Putamen (tissue), 1 donor: ENCODE measurements around the gene AMELY.
"Not testable (repeated sequence)": the region's sequence is repeated elsewhere in the genome, so short reads cannot be mapped to it uniquely, and the experiment has no call there.

Experiments
- DNase-seq: peaks from one replicate; pipeline ENCODE4 v3.0.0-alpha.2; 2016; ENCODE audit warnings: low spot score

AMELY gene, protein sequence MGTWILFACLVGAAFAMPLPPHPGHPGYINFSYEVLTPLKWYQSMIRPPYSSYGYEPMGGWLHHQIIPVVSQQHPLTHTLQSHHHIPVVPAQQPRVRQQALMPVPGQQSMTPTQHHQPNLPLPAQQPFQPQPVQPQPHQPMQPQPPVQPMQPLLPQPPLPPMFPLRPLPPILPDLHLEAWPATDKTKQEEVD

DNA sequence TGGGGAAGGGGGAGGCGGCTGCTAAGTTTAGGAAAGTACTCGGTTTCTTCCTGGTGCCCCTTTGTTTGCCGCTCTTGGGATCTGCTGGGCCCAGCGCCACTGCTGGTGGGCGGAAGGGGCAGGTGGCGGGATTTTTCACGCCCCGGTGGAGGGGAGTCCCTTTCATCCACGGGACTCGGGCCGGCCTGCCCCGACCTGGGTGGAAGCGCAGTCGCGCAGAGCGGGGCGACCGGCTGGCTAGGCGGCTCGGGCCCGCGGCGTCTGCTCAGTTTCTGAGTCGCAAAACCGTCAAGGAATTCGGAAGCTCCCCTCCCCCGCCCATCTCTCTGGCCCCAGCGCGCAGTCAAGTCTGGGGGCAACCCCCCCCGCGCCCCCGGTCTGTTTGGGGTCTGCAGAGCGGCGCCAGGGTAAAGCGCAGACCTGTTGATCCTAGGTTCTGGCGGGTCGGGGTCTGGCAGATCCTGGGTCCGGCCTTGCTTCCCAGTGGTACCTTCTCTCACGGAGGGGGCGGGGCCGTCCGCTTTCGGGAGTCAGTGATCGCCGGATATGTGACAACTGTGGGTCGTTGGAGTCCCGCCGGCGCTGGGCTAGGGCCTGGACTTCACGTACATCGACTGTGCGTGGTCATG lies at the start of gene AMELY:
AMELY (minus strand) TSS at position 500 of the 629 bp plus-strand sequence. CDS start 39,144 bp downstream, outside the sequence.
- no peak for DNase-seq

DNA sequence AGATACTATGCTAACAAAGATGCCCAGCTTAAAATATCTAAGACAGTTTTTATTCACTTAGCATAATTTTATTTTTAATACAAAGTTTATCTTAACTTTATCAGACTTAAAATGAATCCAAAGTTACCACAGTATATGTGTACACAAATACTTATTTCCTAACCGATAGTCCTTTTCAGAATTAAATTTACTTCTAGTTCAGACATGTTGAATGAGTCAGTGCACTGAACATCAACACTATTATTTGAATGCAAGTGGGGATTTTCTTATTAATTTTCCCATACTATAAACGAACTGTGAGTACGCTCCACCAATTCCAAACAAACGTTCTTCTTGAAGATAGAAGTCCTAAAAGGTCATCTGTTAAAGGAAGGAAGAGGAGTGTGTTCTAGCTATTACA lies 38.4 kb upstream of the AMELY start:
- DNase-seq: no peak

DNA sequence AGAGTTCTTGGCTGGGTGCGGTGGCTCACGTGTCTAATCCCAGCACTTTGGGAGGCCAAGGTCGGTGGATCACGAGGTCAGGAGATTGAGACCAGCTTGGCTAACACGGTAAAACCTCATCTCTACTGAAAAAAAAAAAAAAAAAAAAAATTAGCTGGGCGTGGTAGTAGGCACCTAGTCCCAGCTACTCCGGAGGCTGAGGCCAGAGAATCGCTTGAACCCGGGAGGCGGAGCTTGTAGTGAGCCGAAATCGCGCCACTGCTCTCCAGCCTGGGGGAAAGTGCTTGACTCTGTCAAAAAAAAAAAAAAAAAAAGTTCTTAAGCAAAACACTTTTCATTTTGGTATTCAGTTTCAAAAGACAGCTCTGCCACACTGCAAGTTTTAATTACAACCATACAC lies 36.8 kb upstream of the AMELY start:
- no peak for DNase-seq

DNA sequence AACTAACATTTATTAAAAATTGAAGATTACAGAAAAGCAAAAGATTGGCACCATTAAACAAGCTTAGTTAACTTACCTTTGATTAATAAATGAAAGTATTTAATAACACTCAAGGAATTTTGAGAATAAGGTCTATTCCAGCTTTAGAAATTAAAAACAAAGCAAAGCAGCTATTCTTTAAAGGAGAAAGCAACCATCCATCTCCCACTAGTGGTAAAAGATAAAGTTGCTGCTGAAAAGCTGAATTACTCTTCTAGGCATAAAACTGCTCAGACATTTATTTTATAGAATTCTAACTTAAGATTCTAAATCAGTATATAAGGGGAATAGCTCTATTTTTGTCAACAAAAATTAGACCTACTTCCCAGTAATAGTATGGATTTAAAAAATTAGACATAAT lies 36.1 kb upstream of the AMELY start:
- no peak for DNase-seq

DNA sequence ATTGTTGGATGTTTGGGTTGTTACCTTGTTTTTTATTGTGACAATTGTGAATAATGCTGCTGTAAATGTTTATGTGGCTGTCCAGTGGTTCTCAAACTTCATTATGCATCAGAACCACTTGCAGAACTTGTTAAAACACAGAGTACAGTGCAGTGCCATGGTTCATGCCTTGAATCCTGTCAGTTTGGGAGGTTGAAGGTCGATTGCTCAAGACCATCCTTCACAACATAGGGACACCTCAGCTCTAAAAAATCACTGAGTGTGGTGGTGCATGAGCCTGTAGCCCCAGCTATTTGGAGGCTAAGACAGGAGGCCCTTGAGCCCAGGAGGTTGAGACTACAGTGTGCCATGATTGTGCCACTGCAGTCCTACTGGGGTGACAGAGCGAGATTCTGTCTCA lies 23.9 kb upstream of the AMELY start:
- DNase-seq: no peak

DNA sequence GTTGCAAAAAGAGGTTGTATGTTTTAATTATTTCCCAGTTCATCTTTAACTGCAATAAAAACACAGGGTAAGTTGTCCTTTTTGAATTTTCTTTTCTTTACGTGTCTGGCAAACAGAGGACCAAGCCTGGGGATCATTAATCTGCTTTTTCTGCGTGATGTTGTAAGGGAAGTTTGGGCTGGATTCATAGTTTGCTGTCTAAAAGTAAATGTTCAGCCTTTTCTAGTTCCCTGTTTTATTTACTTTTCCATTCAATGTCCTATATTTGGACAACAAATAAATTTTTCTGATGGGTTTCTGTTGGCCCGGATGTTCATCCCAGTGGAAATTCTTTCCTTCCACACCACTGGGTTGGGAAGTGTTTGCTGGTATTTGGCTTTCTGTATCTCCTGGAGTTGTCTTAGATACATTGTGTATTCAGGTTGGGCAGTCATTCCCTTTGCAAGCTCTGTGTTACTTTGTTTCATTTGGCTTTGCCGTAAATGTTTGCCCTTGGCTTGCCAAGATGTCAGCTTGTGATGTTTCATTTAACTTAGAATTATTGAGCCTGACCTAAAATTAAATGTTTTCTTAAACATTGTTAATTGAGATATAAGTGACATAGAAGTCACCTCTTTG lies 20.3 kb upstream of the AMELY start:
- no peak for DNase-seq

DNA sequence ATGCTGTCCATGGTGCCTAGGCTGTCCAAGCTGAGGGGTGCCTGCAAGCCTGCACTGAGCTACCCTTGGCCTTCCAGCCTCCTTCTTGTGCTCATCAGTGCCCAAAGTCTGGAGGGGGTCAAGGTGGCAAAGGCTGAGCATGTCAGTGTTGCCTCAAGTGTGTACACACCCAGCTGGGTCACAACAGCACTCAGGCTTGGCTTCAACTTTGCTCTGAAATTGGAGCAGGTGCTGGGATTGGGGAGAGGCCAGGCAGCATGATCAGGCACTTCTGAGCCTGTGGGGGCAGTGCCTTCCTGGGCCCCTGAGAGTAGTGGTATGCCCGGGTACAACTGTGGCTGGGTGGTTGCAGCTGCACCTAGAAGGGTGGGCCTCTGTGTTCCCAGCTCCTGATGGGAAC lies 17.7 kb upstream of the AMELY start:
- no peak for DNase-seq

DNA sequence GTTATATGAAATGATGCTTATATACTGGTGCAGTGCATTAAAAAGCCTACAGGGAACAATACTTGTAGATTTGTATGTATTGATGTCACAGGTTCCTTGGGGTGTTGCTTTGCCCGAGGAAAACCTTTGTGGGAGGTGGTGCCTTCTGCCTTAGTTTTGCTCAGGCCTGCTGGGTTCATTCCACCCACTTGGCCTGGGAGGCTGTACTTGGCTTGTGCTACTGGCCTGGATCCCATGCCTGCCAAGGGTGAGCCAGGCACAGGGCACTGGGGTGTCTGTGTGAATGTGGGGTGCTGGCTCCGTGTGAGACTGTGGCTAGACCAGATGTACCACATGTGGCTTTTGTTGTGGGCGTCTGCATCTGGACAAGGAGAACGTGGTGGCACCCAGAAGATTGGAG lies 16.7 kb upstream of the AMELY start:
- no peak for DNase-seq

DNA sequence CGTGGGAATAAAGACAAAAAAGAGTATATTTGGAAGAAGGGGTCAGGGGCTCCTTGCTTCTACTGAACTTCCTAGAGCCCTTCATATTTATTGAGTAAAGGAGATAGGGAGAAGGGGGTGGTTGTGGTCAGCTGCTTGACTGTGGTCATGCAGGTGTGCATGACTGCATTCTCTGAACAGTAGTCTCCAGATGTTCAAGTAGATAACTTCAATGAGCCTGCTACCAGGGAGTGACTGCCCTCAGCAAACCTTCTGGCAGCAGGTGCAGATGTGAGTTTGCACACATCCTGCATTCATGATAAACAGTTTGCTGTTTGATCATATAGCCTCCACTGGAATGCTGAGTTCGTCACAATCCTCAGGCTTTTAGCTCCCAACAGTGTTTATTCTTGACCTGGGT lies 9.5 kb upstream of the AMELY start:
- DNase-seq: no peak

DNA sequence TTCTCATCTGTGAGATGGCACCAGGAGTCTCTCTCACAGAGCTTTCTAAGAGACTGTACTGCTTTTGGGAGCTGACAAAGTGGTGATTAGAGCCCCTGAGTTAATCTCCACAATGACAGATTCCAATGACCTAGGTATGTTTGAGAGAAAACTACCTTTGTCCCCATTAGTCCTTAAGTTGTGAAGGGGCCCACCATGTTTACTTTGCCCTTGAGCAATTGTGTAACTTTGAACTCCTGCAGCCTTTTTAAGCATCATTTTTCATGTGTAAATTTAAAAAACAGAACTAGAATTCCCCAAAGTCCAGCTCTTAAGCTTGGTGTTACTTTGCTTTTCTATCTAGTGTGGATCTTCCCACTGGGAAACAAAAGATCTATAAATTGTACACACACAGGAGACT lies 1.8 kb upstream of the AMELY start:
- no peak for DNase-seq

DNA sequence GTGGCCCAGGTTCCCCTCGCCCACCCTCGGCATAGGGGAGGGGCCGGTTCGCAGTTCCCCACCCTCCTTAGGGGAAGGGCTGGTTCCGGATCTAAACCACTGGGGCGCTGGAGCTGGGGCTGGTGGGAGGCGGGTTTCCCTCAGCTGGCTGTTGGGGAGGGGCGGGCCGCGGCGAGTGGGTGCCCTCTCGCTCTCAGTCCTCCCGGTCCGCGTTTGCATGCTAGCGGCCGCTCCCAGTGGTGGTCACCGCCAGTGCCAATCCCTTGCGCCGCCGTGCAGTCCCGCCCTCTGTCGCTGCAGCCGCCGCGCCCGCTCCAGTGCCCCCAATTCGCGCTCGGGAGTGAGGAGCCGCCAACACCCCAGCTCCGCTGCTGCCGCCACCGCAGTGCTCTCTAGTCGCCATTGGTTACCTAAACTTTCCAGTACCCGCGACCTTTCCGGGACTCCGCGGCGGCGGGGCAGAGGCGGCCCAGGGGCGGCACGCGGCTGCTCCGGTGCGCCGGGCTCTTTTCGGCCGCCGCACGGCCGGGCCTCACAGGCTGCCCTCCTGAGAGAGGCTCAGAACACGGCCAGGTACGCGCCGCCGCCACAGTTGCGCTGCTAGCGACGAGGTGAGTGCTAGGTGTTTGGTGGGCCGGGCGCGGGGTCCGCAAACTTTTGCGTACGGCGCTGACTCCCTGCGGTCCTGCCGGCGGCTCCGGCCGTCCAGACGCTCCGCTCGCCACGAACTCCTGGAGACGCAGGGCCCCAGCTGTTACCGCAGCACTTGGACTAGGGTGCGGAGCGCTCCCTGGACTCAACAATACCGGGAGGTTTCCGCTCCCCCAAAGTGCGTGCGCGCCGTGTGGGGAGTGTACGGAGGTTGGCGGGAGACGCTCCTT lies 940 bp downstream of the AMELY start, which contains the start of gene TBL1Y:
TBL1Y (plus strand) TSS at position 326 of the 881 bp plus-strand sequence. CDS start 114,388 bp downstream, outside the sequence.
- no peak for DNase-seq

DNA sequence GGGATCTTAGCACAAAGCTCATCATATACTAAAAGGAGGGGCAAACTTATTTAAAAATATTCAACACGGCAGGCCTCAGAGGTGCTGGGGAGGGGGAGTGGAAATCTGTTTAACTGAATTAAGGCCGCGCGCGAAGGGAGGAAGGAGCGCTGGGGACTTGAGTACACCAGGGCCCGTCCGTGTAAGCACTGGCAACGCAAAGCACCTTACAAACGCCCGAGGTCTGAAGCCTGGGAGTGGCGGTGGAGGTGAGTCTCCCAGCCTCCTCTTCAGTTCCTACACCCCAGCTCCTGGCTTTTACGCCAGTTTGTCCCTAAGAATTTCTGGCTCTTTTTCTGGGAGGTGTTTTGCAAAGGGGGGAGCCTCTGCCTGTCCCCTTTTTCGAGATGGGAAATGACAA lies 1.7 kb downstream of the AMELY start:
- DNase-seq: peak; percentile 3

DNA sequence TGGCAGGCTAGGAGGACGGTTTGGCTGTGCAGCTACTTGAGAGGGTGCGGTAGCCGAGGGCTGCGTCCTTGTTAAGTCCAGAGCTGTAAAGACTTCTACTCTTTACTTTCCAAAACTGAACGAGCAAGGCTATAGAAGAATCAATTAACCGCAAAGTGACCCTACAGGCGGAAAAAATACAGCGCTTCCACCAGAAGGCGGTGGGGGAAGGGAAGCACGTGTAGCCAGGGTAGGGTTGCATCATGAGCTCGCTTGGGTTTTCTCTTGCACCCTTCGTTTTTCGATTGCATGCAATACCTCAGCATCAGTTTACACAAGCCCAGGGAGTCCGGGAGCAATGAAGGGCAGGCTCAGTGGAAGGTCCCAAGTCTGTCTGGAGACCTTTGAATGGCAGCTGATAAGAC lies 2.4 kb downstream of the AMELY start:
- peak; percentile 3 for DNase-seq

DNA sequence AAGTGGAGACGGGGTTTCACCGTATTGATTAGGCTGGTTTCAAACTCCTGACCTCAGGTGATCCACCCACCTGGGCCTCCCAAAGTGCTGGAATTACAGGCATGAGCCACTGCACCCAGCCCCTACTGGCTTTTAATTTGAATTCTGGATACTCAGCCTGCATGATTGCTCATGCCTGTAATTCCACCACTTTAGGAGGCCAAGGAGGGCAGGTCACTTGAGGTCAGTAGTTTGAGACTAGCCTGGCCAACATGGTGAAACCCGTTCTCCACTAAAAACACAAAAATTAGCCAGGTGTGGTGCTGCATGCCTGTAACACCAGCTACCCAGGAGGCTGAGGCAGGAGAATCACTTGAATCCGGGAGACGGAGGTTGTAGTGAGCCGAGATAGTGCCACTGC lies 3.5 kb downstream of the AMELY start:
- DNase-seq: not testable (repeated sequence)

DNA sequence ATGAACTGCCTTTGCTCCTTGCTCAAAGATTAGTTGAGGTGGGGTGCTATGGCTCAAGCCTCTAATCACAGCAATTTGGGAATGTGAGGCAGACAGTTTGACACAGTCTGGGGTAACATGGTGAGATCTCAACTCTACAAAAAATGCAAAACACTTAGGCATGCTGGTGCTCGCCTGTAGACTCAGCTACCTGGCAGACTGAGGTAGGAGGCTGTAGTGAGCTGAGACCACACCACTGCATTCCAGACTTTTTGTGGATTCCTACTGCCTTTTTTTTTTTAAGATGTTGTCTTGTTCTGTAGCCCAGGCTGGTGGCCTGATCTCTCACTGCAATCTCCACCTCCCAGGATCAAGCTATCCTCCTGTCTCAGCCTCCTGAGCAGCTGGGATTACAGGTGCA lies 4.0 kb downstream of the AMELY start:
- no peak for DNase-seq

DNA sequence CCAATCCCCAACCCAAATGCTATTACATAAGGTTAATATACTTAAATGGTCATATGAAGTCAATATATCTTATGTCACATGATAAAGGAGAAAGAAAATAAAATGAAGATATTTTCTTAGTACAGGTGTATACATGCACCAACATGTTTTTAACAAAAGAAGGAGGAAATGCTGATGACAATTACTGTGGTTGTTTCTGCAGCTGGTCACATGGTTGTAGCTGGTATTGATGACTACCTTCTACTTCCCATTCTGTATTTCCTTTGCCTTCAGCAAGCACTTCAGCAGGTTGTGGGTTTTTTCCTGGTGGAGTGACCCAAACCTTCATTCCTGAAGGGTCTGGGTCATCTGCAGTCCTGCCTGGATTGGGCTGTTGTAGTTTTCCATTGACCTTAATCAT lies 9.4 kb downstream of the AMELY start:
- DNase-seq: not testable (repeated sequence)

DNA sequence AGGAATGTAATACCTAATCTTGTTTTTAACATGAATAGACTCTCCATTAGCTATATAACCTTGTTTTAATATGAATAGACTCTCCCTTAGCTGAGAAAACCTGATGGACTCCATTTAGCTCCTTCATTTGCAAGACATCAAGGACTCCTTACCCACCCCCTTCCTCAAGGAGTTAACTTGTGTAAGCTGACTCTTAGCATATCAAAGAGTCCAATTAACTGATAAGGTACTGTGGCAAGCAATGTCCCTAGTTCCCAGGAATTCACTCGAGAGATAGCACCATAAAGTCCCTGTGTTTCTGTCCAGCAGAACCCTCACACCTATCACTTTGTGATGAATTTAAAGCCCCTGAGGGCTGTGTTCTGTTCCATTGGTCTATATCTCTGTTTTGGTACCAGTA lies 16.3 kb downstream of the AMELY start:
- DNase-seq: no peak

DNA sequence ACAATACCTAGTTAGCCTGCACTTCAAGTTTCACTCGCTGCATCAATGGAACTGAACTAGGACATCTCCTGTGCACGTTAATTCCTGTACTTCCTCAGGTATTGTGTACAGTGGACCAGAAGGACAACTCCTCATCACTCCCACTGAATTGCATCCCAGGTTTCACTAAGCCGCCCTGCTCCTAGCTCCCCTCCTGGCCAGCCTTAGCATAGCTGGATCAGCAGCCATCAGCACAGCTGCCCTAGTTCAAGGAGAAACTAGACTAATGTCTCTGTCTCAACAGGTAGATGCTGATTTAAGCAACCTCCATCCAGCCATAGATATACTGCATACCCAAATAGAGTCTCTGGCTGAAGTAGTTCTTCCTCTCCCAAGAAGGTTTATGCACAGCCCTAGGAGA lies 17.1 kb downstream of the AMELY start:
- DNase-seq: no peak

DNA sequence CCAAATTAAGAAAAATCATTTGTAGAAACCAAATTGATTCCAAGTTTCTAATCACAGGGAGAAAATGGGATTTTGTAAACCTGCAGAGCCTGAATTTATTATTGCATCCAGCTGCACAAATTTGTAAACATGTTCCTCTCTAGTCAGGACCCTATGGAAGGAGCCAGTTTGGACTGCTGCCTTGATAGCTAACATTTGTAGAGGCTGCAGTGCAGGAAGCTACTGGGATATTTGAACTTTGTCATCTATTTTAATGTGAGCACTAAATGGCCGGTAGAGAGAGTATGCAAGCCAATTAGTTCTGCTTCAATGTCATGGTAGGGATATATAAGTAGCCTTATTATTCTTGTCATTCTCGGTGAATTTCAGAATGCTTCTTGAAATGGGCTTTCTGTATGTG lies 62.2 kb downstream of the AMELY start:
- DNase-seq: no peak

DNA sequence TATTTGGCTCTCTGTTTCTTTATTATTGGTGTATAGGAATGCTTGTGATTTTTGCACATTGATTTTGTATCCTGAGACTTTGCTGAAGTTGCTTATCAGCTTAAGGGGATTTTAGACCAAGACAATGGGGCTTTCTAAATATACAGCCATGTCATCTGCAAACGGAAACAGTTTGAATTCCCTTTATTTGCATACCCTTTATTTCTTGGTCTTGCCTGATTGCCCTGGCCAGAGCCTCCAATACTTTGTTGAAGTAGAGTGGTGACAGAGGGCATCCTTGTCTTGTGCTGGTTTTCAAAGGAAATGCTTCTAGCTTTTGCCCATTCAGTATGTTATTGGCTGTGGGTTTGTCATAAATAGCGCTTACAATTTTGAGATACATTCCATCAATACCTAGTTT lies 68.9 kb downstream of the AMELY start:
- not testable (repeated sequence) for DNase-seq
